HG03520 (cell line): ENCODE data around the gene MPV17L.
"Not testable (repeated sequence)": the region's sequence is repeated elsewhere in the genome, so short reads cannot be mapped to it uniquely, and the experiment has no call there.

Source experiments
- ATAC-seq: cut with Tn5 transposase; IDR thresholded peaks from one replicate; pipeline ENCODE4 v1.9.1; 2021; ENCODE audit warnings: mild to moderate bottlenecking, moderate library complexity; ENCODE audit not compliant: unreplicated experiment

The MPV17L gene

GRCh38 chr16:15395631-15396508, at the start of gene MPV17L:
Gene MPV17L (plus strand): TSS chr16:15395754. CDS start chr16:15395898, 144 bp downstream.
- not testable (repeated sequence) for ATAC-seq

DNA sequence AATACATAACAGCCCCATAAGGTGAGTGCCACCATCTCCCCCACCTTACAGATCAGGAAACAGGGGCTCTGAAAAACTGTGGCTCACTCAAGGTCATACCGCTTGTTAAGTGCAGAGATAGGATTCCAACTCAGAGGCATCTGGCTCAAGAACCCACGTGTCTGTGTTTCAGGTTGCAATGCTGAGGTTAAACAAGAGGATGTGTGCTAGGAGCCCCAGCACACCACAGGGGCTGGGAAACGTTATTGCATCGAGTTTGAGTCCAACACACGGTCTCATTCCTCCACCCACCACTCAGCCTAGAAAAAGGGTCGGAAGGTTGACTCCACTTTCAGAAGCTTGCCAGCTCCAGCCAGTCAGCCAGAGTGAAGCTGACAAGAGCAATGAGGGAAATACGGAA, 46.8 kb upstream of the MPV17L start:
- not testable (repeated sequence) for ATAC-seq

DNA sequence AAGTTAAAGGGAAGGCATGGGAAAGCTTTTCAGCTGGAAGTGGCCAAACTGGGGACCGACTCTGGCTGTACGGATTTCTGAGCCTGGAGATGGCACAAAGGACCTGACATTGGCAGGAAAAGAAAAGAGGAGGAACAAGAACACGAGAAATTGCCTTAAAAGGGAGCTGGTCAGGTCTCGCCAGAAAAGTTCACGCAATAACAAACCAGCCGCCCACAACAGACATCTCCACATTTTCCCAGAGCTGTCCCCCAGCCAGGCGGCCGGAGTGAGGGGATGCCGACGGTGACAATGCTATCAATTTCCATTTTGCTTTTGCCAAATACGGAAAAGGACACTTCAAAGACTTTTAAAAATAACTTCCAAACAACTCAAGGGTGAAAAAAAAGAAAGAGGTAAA, 44.3 kb upstream of the MPV17L start:
- not testable (repeated sequence) for ATAC-seq

- not testable (repeated sequence) for ATAC-seq
Measured at GRCh38 chr16:15351745-15352144, 43.8 kb upstream of the MPV17L start.

DNA sequence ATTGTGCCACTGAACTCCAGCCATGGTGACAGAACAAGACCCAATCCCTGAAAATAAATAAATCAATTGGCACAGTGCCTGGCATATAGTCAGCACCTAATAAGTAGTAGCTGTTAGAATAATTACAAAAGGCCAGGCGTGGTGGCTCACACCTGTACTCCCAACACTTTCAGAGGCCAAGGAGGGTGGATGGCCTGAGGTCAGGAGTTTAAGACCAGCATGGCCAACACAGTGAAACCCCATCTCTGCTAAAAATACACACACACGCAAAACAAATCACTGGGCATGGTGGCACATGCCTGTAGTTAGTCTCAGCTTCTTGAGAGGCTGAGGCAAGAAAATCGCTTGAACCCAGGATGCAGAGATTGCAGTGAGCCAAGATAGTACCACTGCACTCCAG, 42.7 kb upstream of the MPV17L start:
- ATAC-seq = not testable (repeated sequence)

DNA sequence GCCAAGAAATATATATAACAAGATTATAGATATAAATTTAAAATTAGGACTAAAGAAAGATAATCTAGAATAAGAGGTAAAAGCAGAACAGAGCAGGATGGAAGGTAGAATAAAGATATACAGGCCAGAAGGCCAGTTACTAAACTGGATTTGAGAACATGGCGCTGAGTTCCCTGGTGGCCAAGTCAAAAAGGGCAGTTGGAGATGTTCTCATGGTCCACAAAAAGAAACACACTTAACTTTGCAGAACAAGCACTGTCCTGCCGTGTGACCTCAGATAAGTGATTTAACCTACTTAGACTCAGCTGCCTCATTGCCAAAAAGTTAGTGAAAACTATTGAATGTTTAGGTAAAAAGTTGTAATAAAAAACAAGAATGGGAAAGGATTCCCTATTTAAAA, 40.7 kb upstream of the MPV17L start:
- not testable (repeated sequence) for ATAC-seq

GRCh38 chr16:15357495-15357894, 38.1 kb upstream of the MPV17L start:
- ATAC-seq = not testable (repeated sequence)

DNA sequence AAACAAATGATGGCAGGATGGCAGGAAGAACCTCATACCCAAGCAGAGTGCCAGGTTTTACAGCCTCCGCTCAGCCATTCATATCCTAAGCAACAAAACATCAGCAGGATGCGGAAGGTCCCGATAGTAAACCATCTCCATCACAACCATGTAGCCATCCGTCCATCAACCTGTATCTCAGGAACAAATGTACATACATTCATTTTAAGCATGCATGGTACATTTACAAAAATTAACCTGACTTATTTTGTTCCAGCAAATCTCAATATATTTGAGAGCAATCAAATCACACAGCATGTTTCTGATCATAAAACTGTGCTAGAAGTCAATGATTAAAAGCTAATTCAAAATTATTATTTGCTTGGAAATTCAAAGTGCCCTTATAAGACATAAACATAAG, 17.4 kb upstream of the MPV17L start, which contains the start of gene NPIPA5:
NPIPA5 (minus strand) TSS at position 101 of the 400 bp plus-strand sequence; CDS start at position 101, 0 bp downstream.
- ATAC-seq = not testable (repeated sequence)

DNA sequence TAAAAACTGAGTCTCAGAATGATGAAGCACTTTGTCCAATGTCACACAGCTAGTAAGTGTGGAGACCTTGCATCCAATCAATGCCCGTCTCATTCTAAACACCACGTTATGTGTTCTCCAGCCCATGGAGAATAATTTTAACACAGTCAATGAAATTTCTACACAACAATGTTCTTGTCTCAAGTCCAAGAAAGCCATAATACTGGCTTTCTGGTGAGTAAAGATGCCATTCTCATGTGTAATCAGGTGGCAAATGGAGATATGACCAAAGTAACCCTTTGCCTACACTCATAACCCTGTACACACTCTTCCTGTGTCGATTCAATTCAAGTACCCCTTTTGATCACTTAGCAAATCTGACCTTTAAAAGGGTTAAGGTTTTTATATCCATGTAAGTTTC, 12.7 kb upstream of the MPV17L start:
- ATAC-seq = not testable (repeated sequence)

DNA sequence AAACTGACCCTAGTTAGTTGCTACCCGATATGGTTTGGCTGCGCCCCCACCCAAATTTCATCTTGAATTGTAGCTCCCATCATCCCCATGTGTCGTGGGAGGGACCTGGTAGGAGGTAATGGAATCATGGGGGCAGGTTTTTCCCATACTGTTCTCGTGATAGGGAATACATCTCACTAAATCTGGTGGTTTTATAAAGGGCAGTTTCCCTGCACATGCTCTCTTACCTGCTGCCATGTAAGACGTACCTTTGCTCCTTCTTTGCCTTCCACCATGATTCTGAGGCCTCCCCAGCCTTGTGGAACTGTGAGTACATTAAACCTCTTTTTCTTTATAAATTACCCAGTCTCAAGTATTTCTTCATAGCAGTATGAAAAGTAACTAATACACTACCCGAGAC, 7.5 kb upstream of the MPV17L start:
- ATAC-seq = not testable (repeated sequence)

DNA sequence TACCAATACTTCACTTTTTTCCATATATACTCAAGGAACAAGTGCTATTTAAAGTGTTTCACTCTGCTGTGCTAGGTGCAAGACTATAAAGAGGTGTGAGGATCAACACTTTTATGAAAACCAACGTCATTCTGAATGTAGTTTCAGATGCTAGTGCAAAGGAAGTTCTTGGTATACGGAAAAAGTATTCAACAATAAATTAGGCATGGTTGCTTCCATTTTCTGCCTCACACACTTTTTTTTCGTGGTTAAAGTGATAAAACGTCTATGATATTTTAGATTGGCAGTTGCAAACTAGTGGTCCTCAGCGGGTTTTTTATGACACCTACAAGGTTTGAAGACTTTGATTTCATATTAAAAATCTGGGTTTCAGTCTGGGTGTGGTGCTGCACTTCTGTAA, 5.6 kb upstream of the MPV17L start:
- not testable (repeated sequence) for ATAC-seq

GRCh38 chr16:15393025-15393424, 2.5 kb upstream of the MPV17L start:
- ATAC-seq = not testable (repeated sequence)

- not testable (repeated sequence) for ATAC-seq
Measured at GRCh38 chr16:15396509-15396829, 915 bp downstream of the MPV17L start.

DNA sequence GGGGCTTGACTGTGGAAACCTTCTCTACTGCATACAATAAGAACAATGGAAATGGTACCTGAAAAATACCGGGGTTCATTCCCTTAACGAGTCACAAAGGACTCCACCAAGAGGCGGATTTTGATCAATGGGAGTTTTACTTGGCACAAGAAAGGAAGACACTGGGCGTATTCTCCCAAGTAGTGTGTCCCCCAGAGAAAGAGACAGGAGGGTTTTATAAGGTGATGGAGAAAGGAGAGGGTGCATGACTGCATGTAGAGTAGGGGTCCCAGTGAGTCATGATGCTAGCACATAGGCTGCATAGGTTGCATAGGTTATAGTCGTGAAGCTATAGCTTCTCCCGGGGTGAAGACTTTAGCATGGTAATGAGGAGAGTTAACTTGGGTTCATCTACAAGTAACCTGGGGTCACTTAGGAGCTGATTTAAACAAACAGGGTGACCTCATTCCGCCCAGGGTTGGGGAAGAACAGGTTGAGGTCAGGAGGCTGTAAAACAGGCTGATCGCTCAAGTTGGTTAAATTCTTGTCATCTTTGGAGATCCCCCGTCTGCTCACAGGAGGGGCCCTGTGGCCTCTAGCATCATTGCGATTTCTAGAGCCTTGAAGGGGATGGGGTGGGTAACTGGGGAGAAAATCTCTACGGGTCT, 1.5 kb downstream of the MPV17L start:
- no peak for ATAC-seq

DNA sequence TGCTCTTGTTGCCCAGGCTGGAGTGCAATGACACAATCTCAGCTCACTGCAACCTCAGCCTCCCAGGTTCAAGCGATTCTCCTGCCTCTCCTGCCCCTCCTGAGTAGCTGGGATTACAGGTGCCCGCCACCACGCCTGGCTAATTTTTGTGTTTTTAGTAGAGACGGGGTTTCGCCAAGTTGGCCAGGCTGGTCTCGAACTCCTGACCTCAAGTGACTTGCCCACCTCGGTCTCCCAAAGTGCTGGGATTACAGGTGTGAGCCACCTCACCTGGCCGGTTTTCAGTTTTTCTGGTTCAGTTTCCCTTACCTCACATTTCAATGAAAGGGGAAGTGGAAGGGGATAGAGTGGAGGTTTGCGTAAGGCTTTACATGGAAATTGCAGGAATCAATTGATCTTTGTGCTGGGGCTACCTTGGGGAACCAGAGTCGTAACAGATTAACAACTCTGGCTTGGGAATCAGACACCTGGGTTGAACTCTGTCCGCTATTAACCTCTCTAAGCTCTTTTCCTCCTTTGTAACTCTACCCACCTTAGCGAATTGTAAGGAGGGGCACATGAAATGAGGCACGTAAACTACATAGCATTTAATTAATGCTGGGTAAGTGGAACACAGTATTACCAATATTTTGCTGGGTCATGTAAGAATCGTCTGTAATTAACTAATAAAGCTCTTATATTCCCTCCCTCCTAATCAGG, 3.2 kb downstream of the MPV17L start:
- ATAC-seq = no peak

DNA sequence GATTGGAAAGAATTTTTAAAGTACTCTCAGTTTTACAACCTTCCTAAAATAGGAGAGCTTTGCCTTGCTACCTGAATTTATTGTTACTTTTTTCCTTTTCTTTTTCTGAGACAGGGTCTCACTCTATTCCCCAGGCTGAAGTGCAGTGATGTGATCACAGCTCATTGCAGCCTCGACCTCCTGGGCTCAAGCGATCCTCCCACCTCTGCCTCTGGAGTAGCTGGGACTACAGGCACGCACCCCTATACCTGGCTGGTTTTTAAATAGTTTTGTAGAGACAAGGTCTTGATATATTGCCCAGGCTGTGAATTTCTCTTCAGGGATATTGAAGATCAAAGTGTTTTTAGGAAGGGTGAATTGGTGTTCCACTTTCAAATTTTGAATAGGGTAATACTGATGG, 3.8 kb downstream of the MPV17L start:
- ATAC-seq = no peak

- ATAC-seq = not testable (repeated sequence)
Measured at GRCh38 chr16:15400314-15400713, 4.8 kb downstream of the MPV17L start.

- ATAC-seq = no peak
Measured at GRCh38 chr16:15401972-15402371, 6.4 kb downstream of the MPV17L start.

- no peak for ATAC-seq
Measured at GRCh38 chr16:15403392-15403995, 7.9 kb downstream of the MPV17L start.

DNA sequence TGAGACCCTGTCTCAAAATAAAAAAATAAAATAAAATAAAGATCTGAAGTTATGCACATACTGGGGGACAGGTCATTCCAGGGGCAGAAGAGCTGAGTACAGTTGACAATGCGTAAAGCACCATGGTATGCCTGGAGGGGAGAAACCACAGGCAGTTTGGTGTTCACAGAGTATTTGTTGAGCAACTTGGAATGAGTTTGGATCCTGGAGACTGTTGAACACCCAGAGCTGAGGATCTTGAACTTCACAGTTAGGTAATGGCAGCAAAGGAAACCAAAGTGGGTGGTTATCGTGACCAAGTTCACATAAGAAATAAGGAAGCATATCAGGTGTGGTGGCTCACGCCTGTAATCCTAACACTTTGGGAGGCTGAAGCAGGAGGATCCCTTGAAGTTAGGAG, 8.5 kb downstream of the MPV17L start:
- not testable (repeated sequence) for ATAC-seq

GRCh38 chr16:15404792-15405191, 9.2 kb downstream of the MPV17L start:
- ATAC-seq = no peak
